DMS153 treated with DMSO at 0.1 percent for 48 hours (cell line): ENCODE measurements around the gene UBTF.

Experiments used
- DNase-seq: peaks from one replicate; lab custom pipeline; 2025; ENCODE audit not compliant: unreplicated experiment; lab: John Stamatoyannopoulos, UW

UBTF gene

GRCh38 chr17:44219616-44220212 is at the start of gene UBTF:
UBTF (minus strand) TSS chr17:44219675; CDS start chr17:44218229, 1,446 bp downstream.
- DNase-seq, result peak; percentile 49

- DNase-seq, result no peak
These were observed 49.4 kb upstream of the UBTF start for GRCh38 chr17:44268709-44269534.

GRCh38 chr17:44267818-44268490 is 48.5 kb upstream of the UBTF start, which contains the start of gene SLC4A1:
SLC4A1 (minus strand) TSS chr17:44268135; CDS start chr17:44262866, 5,269 bp downstream.
- DNase-seq, result no peak

- no peak for DNase-seq
These were observed 47.6 kb upstream of the UBTF start for GRCh38 chr17:44267165-44267455.

- no peak for DNase-seq
These were observed 47.1 kb upstream of the UBTF start for GRCh38 chr17:44266402-44267164.

- DNase-seq, result no peak
These were observed 43.9 kb upstream of the UBTF start for GRCh38 chr17:44263345-44263902.

- DNase-seq, result no peak
These were observed 43.3 kb upstream of the UBTF start for GRCh38 chr17:44262654-44263225.

GRCh38 chr17:44260296-44260695 is 40.8 kb upstream of the UBTF start:
- DNase-seq, result no peak

- DNase-seq, result no peak
These were observed 39.4 kb upstream of the UBTF start for GRCh38 chr17:44258811-44259351.

- no peak for DNase-seq
These were observed 38.6 kb upstream of the UBTF start for GRCh38 chr17:44257815-44258760.

- DNase-seq, result no peak
These were observed 37.2 kb upstream of the UBTF start for GRCh38 chr17:44256671-44257070.

GRCh38 chr17:44255915-44256314 is 36.4 kb upstream of the UBTF start:
- no peak for DNase-seq

- no peak for DNase-seq
These were observed 35.1 kb upstream of the UBTF start for GRCh38 chr17:44254361-44255095.

- DNase-seq, result no peak
These were observed 33.5 kb upstream of the UBTF start for GRCh38 chr17:44253006-44253405.

GRCh38 chr17:44251062-44251461 is 31.6 kb upstream of the UBTF start:
- no peak for DNase-seq

GRCh38 chr17:44249501-44250246 is 30.2 kb upstream of the UBTF start:
- DNase-seq, result no peak

- no peak for DNase-seq
These were observed 28.6 kb upstream of the UBTF start for GRCh38 chr17:44247876-44248736.
